ENCODE data around the gene GALNT10. TPM values are rescaled to one million over a fixed set of nuclear protein-coding genes. Genes with fewer than 3 reads are reported as not detected.

GALNT10 gene
- total RNA-seq, 1 donor from 2014 or later, result 52.3 TPM

DNA sequence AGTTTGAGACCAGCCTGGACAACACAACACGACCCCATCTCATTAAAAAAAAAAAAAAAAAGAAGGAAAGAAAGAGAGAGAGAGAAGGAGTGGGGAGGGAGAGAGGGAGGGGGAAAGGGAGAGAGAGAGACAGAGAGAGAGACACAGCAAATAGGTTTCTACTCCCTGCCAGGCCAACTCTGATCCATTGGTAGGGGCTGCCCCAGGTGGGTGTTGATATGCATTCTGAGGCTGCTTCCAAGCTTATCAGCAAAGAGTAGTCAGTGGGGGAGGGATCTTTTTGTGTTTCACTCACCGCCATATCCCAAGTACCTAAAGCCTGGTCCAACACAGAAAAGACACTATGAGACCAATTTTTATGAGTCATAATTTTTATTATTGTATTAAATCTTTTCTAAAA, 198.3 kb downstream of the GALNT10 start:
- TF ChIP-seq, protein P1, sequence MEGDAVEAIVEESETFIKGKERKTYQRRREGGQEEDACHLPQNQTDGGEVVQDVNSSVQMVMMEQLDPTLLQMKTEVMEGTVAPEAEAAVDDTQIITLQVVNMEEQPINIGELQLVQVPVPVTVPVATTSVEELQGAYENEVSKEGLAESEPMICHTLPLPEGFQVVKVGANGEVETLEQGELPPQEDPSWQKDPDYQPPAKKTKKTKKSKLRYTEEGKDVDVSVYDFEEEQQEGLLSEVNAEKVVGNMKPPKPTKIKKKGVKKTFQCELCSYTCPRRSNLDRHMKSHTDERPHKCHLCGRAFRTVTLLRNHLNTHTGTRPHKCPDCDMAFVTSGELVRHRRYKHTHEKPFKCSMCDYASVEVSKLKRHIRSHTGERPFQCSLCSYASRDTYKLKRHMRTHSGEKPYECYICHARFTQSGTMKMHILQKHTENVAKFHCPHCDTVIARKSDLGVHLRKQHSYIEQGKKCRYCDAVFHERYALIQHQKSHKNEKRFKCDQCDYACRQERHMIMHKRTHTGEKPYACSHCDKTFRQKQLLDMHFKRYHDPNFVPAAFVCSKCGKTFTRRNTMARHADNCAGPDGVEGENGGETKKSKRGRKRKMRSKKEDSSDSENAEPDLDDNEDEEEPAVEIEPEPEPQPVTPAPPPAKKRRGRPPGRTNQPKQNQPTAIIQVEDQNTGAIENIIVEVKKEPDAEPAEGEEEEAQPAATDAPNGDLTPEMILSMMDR (IDR thresholded peaks at IDR 0.05), result no peak
- DNase-seq (ENCODE audit: low spot score in 2 of 2), result no peak
- no peak overlapping the region for H3K27ac ChIP-seq
- no peak overlapping the region for H3K4me3 ChIP-seq
- H3K36me3 ChIP-seq, result peaks cover 0 to 51% of the 10 kb centered on the region in 2 donors
- no peaks in the 10 kb centered on the region for H3K27me3 ChIP-seq
- no peaks in the 10 kb centered on the region for H3K9me3 ChIP-seq
- intact Hi-C loops (cut with DNase I), result no loop called here
- no peaks in the 10 kb centered on the region for H3K4me1 ChIP-seq

- Histone ChIP-seq H3K9me3 (no peaks in the 10 kb centered on the region), H3K27ac (no peak overlapping the region), H3K27me3 (no peaks in the 10 kb centered on the region), H3K4me1 (no peaks in the 10 kb centered on the region), H3K36me3 (peaks cover 0 to 52% of the 10 kb centered on the region in 2 donors), H3K4me3 (no peak overlapping the region)
- TF ChIP-seq, protein P1 (IDR thresholded peaks at IDR 0.05), result no peak
- no peak for DNase-seq (ENCODE audit: low spot score in 2 of 2)
- intact Hi-C loops (cut with DNase I), result no loop called here
Measured at GRCh38 chr5:154390096-154390495, 199.6 kb downstream of the GALNT10 start.

DNA sequence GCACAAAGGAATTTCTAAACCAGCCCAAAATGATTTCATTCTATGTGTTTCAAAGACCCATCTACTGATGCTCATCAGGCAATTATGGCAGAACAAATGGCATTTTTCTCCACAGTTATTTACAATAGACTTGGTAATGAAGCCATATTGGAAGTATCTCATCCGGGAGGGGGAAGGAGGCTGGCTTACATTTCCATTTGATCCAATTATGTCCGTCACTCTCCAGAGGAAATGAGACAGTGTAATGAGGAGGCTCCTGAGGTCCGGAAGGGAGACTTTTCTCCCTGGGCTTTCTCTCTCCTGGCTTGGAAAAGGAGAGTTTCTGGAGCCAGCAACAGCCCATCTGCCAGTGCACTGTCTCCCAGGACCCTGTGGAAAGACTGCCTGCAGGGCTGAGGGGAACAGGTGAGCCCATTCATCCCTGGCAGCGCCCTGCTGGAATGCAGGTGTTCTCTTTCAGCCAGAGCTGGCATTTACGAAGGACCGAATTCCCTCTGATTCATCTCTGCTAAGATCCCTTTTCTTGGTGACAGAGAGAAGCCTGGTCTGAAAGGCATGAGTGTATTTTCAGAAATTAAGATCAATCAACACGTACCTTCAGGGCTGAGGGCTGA, 200.3 kb downstream of the GALNT10 start:
- H3K9me3 ChIP-seq, result no peaks in the 10 kb centered on the region
- no peaks in the 10 kb centered on the region for H3K4me1 ChIP-seq
- H3K4me3 ChIP-seq, result no peak overlapping the region
- TF ChIP-seq, protein P1 (IDR thresholded peaks at IDR 0.05), result no peak
- H3K27me3 ChIP-seq, result no peaks in the 10 kb centered on the region
- DNase-seq (ENCODE audit: low spot score in 2 of 2), result no peak
- peaks cover 0 to 46% of the 10 kb centered on the region in 2 donors for H3K36me3 ChIP-seq
- intact Hi-C loops (cut with DNase I), result no loop called here
- H3K27ac ChIP-seq, result no peak overlapping the region

DNA sequence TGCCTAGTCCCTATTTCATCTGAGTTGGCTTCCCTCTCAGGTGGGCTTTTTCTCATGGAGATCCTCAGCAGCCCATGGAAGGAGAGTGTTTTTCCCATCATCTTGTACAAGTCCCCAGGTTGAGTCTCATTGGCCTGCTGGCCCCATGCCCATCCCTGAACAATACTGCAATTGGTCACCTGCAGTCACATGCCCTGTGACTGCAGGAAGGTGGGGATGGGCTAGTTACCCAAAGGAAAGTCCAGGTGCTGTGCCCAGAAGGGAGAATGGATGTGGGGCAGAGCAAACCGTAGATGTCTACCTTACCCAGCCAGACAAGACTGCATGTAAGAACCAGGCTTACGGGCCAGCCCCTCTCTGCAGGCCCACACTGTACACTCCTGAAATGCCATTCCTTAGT, 201.3 kb downstream of the GALNT10 start:
- peaks cover 0 to 39% of the 10 kb centered on the region in 2 donors for H3K36me3 ChIP-seq
- H3K4me1 ChIP-seq, result no peaks in the 10 kb centered on the region
- H3K9me3 ChIP-seq, result no peaks in the 10 kb centered on the region
- H3K27ac ChIP-seq, result no peak overlapping the region
- H3K27me3 ChIP-seq, result no peaks in the 10 kb centered on the region
- no peak for DNase-seq (ENCODE audit: low spot score in 2 of 2)
- intact Hi-C loops (cut with DNase I), result no loop called here
- H3K4me3 ChIP-seq, result no peak overlapping the region
- TF ChIP-seq, protein P1 (IDR thresholded peaks at IDR 0.05), result no peak

GRCh38 chr5:154393850-154394249, 203.3 kb downstream of the GALNT10 start:
- no peak overlapping the region for H3K4me3 ChIP-seq
- DNase-seq (ENCODE audit: low spot score in 2 of 2), result no peak
- TF ChIP-seq, protein P1 (IDR thresholded peaks at IDR 0.05), result no peak
- no peaks in the 10 kb centered on the region for H3K27me3 ChIP-seq
- intact Hi-C loops (cut with DNase I), result no loop called here
- peaks cover 0 to 33% of the 10 kb centered on the region in 2 donors for H3K36me3 ChIP-seq
- no peaks in the 10 kb centered on the region for H3K9me3 ChIP-seq
- peaks cover 0 to 3% of the 10 kb centered on the region in 2 donors for H3K4me1 ChIP-seq
- no peak overlapping the region for H3K27ac ChIP-seq

GRCh38 chr5:154394307-154394706, 203.8 kb downstream of the GALNT10 start:
- TF ChIP-seq, protein P1 (IDR thresholded peaks at IDR 0.05), result no peak

More at GRCh38 chr5:154394307-154394706, 203.8 kb downstream of the GALNT10 start:
- no peak for DNase-seq (ENCODE audit: low spot score in 2 of 2)
- H3K27ac ChIP-seq, result no peak overlapping the region
- H3K27me3 ChIP-seq, result no peaks in the 10 kb centered on the region
- H3K36me3 ChIP-seq, result peaks cover 0 to 33% of the 10 kb centered on the region in 2 donors
- no peak overlapping the region for H3K4me3 ChIP-seq
- intact Hi-C loops (cut with DNase I), result no loop called here
- no peaks in the 10 kb centered on the region for H3K9me3 ChIP-seq
- H3K4me1 ChIP-seq, result peaks cover 0 to 3% of the 10 kb centered on the region in 2 donors
